ENCODE measurements around the gene GRIP1.

The GRIP1 gene, protein sequence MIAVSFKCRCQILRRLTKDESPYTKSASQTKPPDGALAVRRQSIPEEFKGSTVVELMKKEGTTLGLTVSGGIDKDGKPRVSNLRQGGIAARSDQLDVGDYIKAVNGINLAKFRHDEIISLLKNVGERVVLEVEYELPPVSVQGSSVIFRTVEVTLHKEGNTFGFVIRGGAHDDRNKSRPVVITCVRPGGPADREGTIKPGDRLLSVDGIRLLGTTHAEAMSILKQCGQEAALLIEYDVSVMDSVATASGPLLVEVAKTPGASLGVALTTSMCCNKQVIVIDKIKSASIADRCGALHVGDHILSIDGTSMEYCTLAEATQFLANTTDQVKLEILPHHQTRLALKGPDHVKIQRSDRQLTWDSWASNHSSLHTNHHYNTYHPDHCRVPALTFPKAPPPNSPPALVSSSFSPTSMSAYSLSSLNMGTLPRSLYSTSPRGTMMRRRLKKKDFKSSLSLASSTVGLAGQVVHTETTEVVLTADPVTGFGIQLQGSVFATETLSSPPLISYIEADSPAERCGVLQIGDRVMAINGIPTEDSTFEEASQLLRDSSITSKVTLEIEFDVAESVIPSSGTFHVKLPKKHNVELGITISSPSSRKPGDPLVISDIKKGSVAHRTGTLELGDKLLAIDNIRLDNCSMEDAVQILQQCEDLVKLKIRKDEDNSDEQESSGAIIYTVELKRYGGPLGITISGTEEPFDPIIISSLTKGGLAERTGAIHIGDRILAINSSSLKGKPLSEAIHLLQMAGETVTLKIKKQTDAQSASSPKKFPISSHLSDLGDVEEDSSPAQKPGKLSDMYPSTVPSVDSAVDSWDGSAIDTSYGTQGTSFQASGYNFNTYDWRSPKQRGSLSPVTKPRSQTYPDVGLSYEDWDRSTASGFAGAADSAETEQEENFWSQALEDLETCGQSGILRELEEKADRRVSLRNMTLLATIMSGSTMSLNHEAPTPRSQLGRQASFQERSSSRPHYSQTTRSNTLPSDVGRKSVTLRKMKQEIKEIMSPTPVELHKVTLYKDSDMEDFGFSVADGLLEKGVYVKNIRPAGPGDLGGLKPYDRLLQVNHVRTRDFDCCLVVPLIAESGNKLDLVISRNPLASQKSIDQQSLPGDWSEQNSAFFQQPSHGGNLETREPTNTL

GRCh38 chr12:66678338-66679275 lies at the start of gene GRIP1:
TSS of gene GRIP1 (minus strand) at chr12:66679076. CDS start at chr12:66678904, 172 bp downstream.
- POLR2A ChIA-PET (ENCODE audit: low non-redundant PET) = no interaction called here
- no peak for DNase-seq (ENCODE audit: low spot score)
- TF ChIP-seq, protein P1, sequence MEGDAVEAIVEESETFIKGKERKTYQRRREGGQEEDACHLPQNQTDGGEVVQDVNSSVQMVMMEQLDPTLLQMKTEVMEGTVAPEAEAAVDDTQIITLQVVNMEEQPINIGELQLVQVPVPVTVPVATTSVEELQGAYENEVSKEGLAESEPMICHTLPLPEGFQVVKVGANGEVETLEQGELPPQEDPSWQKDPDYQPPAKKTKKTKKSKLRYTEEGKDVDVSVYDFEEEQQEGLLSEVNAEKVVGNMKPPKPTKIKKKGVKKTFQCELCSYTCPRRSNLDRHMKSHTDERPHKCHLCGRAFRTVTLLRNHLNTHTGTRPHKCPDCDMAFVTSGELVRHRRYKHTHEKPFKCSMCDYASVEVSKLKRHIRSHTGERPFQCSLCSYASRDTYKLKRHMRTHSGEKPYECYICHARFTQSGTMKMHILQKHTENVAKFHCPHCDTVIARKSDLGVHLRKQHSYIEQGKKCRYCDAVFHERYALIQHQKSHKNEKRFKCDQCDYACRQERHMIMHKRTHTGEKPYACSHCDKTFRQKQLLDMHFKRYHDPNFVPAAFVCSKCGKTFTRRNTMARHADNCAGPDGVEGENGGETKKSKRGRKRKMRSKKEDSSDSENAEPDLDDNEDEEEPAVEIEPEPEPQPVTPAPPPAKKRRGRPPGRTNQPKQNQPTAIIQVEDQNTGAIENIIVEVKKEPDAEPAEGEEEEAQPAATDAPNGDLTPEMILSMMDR (conservative IDR thresholded peaks at IDR 0.05; ENCODE audit: low read depth) = no peak
- CTCF ChIA-PET = interaction anchor here (0.8 kb wide), 1 partner anchor 30 kb away, joined by 5 read pairs; no protein-coding TSS in a partner anchor
- no peak within 1 kb of the TSS for H3K27ac ChIP-seq

GRCh38 chr12:66726556-66726955 lies 47.7 kb upstream of the GRIP1 start:
- ChIA-PET POLR2A (ENCODE audit: low non-redundant PET) (no interaction called here), CTCF (no interaction called here)
- DNase-seq (ENCODE audit: low spot score) = no peak
- TF ChIP-seq, protein P1 (conservative IDR thresholded peaks at IDR 0.05; ENCODE audit: low read depth) = no peak
- H3K27ac ChIP-seq = no peak overlapping the region

DNA sequence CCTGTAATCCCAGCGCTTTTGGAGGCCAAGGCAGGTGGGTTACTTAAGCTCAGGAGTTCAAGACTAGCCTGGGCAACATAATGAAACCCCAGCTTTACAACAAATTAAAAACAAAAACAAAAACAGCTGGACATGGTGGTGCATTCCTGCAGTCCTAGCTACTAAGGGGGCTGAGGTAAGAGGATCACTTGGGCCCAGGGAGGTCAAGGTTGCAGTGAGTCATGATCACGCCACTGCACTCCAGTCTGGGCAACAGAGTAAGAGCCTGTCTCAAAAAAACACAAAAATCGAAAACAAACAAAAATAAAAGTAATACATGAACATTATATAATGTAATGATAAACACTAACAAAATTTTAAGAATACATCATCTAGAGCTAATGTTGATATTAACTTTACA lies 46.2 kb upstream of the GRIP1 start:
- no peak overlapping the region for H3K27ac ChIP-seq
- no peak for DNase-seq (ENCODE audit: low spot score)
- ChIA-PET POLR2A (ENCODE audit: low non-redundant PET) (no interaction called here), CTCF (no interaction called here)
- TF ChIP-seq, protein P1 (conservative IDR thresholded peaks at IDR 0.05; ENCODE audit: low read depth) = no peak

- TF ChIP-seq, protein P1 (conservative IDR thresholded peaks at IDR 0.05; ENCODE audit: low read depth) = no peak
Observed at GRCh38 chr12:66724616-66725015, 45.7 kb upstream of the GRIP1 start.

GRCh38 chr12:66724026-66724425 lies 45.1 kb upstream of the GRIP1 start:
- ChIA-PET POLR2A (ENCODE audit: low non-redundant PET) (no interaction called here), CTCF (interaction anchor here (0.5 kb wide), 1 partner anchor 13 kb away, joined by 4 read pairs; no protein-coding TSS in a partner anchor)
- TF ChIP-seq, protein P1 (conservative IDR thresholded peaks at IDR 0.05; ENCODE audit: low read depth) = no peak
- no peak overlapping the region for H3K27ac ChIP-seq
- no peak for DNase-seq (ENCODE audit: low spot score)

More at GRCh38 chr12:66724616-66725015, 45.7 kb upstream of the GRIP1 start:
- DNase-seq (ENCODE audit: low spot score) = no peak
- ChIA-PET POLR2A (ENCODE audit: low non-redundant PET) (no interaction called here), CTCF (no interaction called here)
- no peak overlapping the region for H3K27ac ChIP-seq

Data from RWPE1 (cell line).